Gastrocnemius medialis (tissue), 4 donors: ENCODE results near the gene ZNF330. TPM values are rescaled to one million over a fixed set of nuclear protein-coding genes. Genes with fewer than 3 reads are reported as not detected.

Experiments
- ATAC-seq, 2 donors: fragments of 150-250 bp; one replicate each; pipeline ENCODE4 v1.9.1; 2016
- DNase-seq, 2 donors: peaks; one replicate each; pipeline ENCODE4 v3.0.0-alpha.2; 2019
- H3K27ac ChIP-seq, 4 donors: fragments of 200-600 bp; sonication (generic); 1 replicate in 1 of 4; 2 replicates in 3 of 4; pipeline ENCODE4 v1.5.1; 2016 to 2018; ENCODE audit warnings: mild to moderate bottlenecking in 2 of 4, moderate library complexity in 1 of 4
- H3K27me3 ChIP-seq, 3 donors: fragments of 200-600 bp; sonication (generic) in 2 of 3; 1 replicate in 1 of 3; 2 replicates in 2 of 3; pipeline versions ENCODE4 v1.5.1 to v1.6.0; 2016 to 2019; ENCODE audit warnings: mild to moderate bottlenecking in 1 of 3, moderate library complexity in 1 of 3
- H3K36me3 ChIP-seq, 2 donors: fragments of 200-600 bp; sonication (generic) in 1 of 2; one replicate each; pipeline ENCODE4 v1.5.1; 2017 to 2018
- H3K4me1 ChIP-seq, 2 donors: fragments of 200-600 bp; sonication (generic) in 1 of 2; one replicate each; pipeline ENCODE4 v1.5.1; 2016 to 2017; ENCODE audit warnings: mild to moderate bottlenecking in 2 of 2
- H3K4me3 ChIP-seq, 4 donors: fragments of 200-600 bp; sonication (generic) in 3 of 4; 1 replicate in 1 of 4; 2 replicates in 3 of 4; pipeline ENCODE4 v1.5.1; 2016 to 2019; ENCODE audit warnings: mild to moderate bottlenecking in 2 of 4
- H3K9me3 ChIP-seq, 3 donors: fragments of 200-600 bp; sonication (generic) in 2 of 3; 1 replicate in 1 of 3; 2 replicates in 2 of 3; pipeline ENCODE4 v1.5.1; 2016 to 2019
- POLR2A ChIP-seq, 2 donors: fragments of 450-650 bp; IDR thresholded peaks; one replicate each; pipeline ENCODE4 v1.6.1; 2017; ENCODE audit warnings: antibody characterized with exemption in 2 of 2, mild to moderate bottlenecking in 2 of 2, moderate library complexity in 2 of 2
- in situ Hi-C, 4 donors: fragments of 200-750 bp; cut with MboI; loops; one replicate each; pipeline versions ENCODE4 v1.15.0 to v1.8.0; 2017; ENCODE audit warnings: low sequenced_read_pairs in 4 of 4
- intact Hi-C: fragments of 100-400 bp; cut with DNase I; formaldehyde crosslinking; loops from one replicate; pipeline ENCODE4 v1.15.1; 2023; ENCODE audit warnings: low total_unique reads
- total RNA-seq, 4 donors: library from RNA; depleted of rRNA; stranded (reverse); fragments of >200 nt; gene quantifications; one replicate each; pipeline versions ENCODE4 v1.1.0 to v1.2.3, GENCODE V29; 2016
- TF ChIP-seq, protein P1 (sequence below), 5 experiments: fragments of 450-650 bp in 3 of 5; fragments of 200-600 bp in 2 of 5; sonication (generic) in 2 of 5; IDR thresholded peaks in 4 of 5; conservative IDR thresholded peaks in 1 of 5; 1 replicate in 4 of 5; 2 replicates in 1 of 5; pipeline ENCODE4 v1.5.1; 2016 to 2019; ENCODE audit warnings: antibody characterized with exemption in 5 of 5, mild to moderate bottlenecking in 3 of 5, moderate library complexity in 3 of 5

ZNF330 gene
- total RNA-seq, 4 donors from 2014 or later, result 24.0 to 54.3 (median 36.1) TPM

DNA sequence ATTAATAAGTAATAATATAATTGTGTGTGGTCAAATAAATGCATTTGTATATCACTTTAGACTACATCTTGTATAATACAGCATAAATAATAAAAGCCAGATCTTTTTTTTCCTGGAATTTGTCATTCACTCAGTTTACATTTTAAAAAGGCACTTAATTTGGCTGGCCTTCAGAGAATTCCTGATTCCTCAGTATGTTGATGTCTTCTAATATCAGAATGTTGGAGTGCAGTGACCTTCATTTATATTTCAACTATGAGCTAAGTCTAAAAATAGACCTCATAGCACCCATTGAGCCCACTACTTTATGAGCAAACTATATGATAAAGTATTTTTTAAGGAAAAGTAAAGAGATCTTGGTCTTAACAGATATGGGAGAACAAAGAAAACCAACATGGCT is 27.8 kb downstream of the ZNF330 start:
- TF ChIP-seq POLR2A (IDR thresholded peaks at IDR 0.05), result no peak
- TF ChIP-seq, protein P1, sequence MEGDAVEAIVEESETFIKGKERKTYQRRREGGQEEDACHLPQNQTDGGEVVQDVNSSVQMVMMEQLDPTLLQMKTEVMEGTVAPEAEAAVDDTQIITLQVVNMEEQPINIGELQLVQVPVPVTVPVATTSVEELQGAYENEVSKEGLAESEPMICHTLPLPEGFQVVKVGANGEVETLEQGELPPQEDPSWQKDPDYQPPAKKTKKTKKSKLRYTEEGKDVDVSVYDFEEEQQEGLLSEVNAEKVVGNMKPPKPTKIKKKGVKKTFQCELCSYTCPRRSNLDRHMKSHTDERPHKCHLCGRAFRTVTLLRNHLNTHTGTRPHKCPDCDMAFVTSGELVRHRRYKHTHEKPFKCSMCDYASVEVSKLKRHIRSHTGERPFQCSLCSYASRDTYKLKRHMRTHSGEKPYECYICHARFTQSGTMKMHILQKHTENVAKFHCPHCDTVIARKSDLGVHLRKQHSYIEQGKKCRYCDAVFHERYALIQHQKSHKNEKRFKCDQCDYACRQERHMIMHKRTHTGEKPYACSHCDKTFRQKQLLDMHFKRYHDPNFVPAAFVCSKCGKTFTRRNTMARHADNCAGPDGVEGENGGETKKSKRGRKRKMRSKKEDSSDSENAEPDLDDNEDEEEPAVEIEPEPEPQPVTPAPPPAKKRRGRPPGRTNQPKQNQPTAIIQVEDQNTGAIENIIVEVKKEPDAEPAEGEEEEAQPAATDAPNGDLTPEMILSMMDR (IDR thresholded peaks at IDR 0.05 in 4 of 5, conservative IDR thresholded peaks at IDR 0.05 in 1 of 5), result no peak
- no peaks in the 10 kb centered on the region for H3K27me3 ChIP-seq

DNA sequence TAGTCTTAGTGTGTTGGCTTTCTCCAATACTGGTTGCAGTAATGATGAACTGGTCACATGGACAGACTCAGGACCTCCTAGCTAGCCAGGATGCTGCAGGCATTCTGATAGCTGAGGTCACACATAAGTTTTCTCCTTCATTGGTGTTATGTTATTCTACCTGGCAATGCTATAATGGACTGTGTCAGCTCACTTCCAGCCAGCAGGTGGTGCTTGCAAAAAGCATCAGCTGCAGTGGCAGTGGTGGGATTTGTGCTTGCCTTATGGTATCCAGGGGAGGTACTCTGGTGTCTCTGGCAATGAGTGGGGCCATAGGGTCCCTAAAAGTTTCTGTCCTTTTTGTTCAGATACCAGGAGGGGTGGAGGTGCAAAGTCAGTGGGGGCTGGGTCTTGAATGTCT is 33.6 kb downstream of the ZNF330 start:
- no peaks in the 10 kb centered on the region for H3K4me1 ChIP-seq
- no peak overlapping the region for H3K27ac ChIP-seq
- in situ Hi-C loops (no loop called here), intact Hi-C loops (no loop called here)
- H3K27me3 ChIP-seq, result no peaks in the 10 kb centered on the region
- TF ChIP-seq, protein P1 (IDR thresholded peaks at IDR 0.05 in 4 of 5, conservative IDR thresholded peaks at IDR 0.05 in 1 of 5), result no peak
- H3K36me3 ChIP-seq, result no peaks in the 10 kb centered on the region
- DNase-seq (no peak), ATAC-seq (no peak)
- H3K9me3 ChIP-seq, result no peaks in the 10 kb centered on the region
- no peak overlapping the region for H3K4me3 ChIP-seq

More for the DNA sequence above, 27.8 kb downstream of the ZNF330 start:
- Histone ChIP-seq H3K4me3 (no peak overlapping the region), H3K27ac (no peak overlapping the region), H3K4me1 (peaks cover 7 to 11% of the 10 kb centered on the region in 2 donors), H3K9me3 (no peaks in the 10 kb centered on the region), H3K36me3 (no peaks in the 10 kb centered on the region)
- in situ Hi-C loops, result no loop called here
- intact Hi-C loops, result no loop called here
- no peak for DNase-seq
- ATAC-seq, result no peak

DNA sequence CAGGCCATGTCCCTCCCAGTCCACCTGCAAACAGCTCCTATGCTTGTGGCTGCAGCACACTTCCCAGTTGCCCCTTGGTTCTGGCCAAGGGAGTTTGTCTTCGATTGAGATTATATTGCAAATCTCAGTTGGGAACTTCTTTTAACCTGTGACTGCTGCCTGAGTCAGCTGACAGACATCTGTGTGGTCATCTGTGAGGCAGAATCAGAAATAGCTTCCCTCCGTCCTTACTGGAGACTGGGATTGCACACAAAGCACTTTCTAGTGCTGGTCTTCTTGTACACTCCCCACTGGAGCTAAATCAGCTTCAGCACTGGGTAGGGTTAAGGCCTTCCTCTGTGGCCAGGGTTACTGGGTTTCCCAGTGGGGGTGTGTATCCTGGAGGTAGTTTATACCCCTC is 34.3 kb downstream of the ZNF330 start:
- in situ Hi-C loops, result no loop called here
- H3K27me3 ChIP-seq, result no peaks in the 10 kb centered on the region
- intact Hi-C loops, result no loop called here
- H3K27ac ChIP-seq, result no peak overlapping the region
- ATAC-seq (no peak), DNase-seq (no peak)
- H3K36me3 ChIP-seq, result no peaks in the 10 kb centered on the region
- H3K9me3 ChIP-seq, result no peaks in the 10 kb centered on the region
- no peaks in the 10 kb centered on the region for H3K4me1 ChIP-seq
- no peak overlapping the region for H3K4me3 ChIP-seq
- TF ChIP-seq, protein P1 (IDR thresholded peaks at IDR 0.05 in 4 of 5, conservative IDR thresholded peaks at IDR 0.05 in 1 of 5), result no peak
- no peak for TF ChIP-seq POLR2A (IDR thresholded peaks at IDR 0.05)

DNA sequence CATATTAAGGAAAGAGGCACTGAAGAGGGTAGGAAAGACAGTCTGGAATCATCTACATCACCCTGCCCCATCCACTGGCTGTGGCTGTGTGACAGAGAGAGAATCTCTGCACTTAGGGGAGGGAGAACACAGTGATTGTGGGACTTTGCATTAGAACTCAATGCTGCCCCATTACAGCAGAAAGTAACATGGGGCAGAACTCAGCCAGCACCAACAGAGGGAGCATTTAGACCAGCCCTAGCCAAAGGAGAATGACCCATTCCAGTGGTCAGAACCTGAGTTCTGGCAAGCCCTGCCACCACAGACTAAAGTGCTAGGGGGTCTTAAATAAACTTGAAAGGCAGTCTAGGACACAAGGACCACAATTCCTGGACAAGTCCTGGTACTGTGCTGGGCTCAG is 37.9 kb downstream of the ZNF330 start:
- Histone ChIP-seq H3K9me3 (no peaks in the 10 kb centered on the region), H3K4me1 (no peaks in the 10 kb centered on the region), H3K36me3 (no peaks in the 10 kb centered on the region), H3K27ac (no peak overlapping the region), H3K4me3 (no peak overlapping the region), H3K27me3 (no peaks in the 10 kb centered on the region)
- no peak for DNase-seq
- TF ChIP-seq, protein P1 (IDR thresholded peaks at IDR 0.05 in 4 of 5, conservative IDR thresholded peaks at IDR 0.05 in 1 of 5), result no peak
- no peak for TF ChIP-seq POLR2A (IDR thresholded peaks at IDR 0.05)
- in situ Hi-C loops (no loop called here), intact Hi-C loops (no loop called here)
- no peak for ATAC-seq

DNA sequence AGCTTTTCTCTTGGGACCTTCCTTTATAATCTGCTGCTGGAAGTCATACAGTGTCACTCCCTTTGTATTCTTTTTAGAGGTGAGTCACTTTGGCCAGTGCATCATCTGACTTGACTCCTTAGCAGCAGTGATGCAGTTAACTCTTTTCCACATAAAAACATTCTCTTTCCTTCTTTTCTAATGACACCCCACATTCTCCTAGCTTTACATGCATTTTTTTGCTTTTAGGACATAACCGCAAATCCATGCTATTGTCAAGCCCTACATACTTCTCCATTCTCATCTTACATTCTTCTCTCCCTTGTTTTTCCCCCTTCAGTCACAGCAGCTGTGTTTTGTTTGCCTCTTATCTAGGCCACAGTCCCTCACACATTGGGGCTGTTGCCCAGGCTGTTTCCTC is 55.1 kb downstream of the ZNF330 start:
- no peak for ATAC-seq
- Histone ChIP-seq H3K4me1 (no peaks in the 10 kb centered on the region), H3K27ac (no peak overlapping the region), H3K36me3 (no peaks in the 10 kb centered on the region), H3K9me3 (no peaks in the 10 kb centered on the region), H3K27me3 (no peaks in the 10 kb centered on the region), H3K4me3 (no peak overlapping the region)
- no peak for DNase-seq
- intact Hi-C loops (no loop called here), in situ Hi-C loops (no loop called here)
- TF ChIP-seq POLR2A (IDR thresholded peaks at IDR 0.05), result no peak
- TF ChIP-seq, protein P1 (IDR thresholded peaks at IDR 0.05 in 4 of 5, conservative IDR thresholded peaks at IDR 0.05 in 1 of 5), result no peak
